ENCODE measurements around the gene PACS2. TPM values are rescaled to one million over a fixed set of nuclear protein-coding genes. Genes with fewer than 3 reads are reported as not detected.

PACS2 gene
- total RNA-seq, 2 donors from 2014 or later = 61.3 to 69.4 TPM

DNA sequence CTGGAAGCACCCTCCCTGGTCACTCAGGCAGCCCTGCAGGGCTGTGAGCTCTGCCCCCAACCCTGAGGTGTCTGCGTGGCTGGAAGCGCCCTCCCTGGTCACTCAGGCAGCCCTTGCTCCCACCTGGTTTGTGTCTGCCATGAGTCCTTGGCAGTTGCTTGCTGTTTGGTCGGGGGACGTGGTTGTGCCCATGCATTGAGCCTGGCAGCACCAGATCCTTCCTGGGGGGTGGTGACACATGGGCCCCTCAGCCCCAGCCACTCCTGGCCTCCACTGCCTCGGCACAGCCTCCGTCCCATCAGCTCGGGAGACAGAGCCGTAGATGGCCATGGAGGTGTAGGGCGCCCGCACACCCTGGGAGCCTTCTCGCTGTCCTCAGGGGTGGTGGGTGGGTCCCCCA, 124.6 kb downstream of the PACS2 start:
- intact Hi-C loops (cut with DNase I) = no loop called here
- DNase-seq (ENCODE audit: low spot score) = no peak

- intact Hi-C loops (cut with DNase I) = loop anchor here in 1 of 2 donors (10.0 kb wide), 1 partner anchor 85 kb away; the partner anchor contains the start of gene TMEM121
Measured at GRCh38 chr14:105439710-105440553, 125.4 kb downstream of the PACS2 start.

DNA sequence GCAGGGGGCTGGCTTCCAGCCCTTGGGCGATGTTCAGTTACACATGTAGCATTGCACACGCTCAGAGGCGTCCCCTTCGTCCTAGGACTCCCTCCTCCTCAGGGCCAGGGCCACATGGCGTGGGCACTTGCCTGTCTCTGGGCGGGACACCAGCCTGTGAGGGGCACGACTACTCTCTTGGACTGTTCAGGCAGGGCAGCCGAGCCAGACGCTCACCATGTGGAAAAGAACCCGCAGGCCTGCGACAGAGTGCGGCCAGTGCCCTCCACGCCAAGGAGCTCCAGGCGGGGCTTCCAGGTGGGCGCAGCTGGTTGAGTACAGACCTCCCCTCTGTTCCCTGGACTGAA, 126.0 kb downstream of the PACS2 start:
- no peak for DNase-seq (ENCODE audit: low spot score)

More at GRCh38 chr14:105439710-105440553, 125.4 kb downstream of the PACS2 start:
- no peak for DNase-seq (ENCODE audit: low spot score)

DNA sequence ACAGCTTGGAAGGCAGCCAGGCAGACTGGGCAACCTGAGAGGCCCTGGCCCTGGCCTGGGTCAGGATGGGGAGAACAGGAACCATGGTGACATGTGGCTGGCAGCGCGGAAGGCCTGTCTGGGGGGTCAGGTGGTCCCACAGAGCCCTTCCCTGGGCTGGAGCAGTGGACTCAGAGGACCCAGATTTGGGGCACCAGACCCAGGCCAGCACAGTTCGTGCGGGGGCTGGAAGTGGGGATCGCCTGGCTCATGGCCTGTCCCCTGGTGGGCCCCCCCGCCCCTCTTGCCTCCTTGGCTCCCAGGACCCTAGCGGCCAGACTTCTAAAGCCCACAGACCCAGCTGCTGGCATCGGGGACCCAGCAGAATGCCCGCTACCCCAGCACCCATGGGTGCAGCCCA, 126.4 kb downstream of the PACS2 start:
- intact Hi-C loops (cut with DNase I) = loop anchor here in 1 of 2 donors (10.0 kb wide), 1 partner anchor 84 kb away; the partner anchor contains the start of gene TMEM121
- no peak for DNase-seq (ENCODE audit: low spot score)

More for the DNA sequence above, 126.0 kb downstream of the PACS2 start:
- intact Hi-C loops (cut with DNase I) = loop anchor here in 1 of 2 donors (10.0 kb wide), 1 partner anchor 84 kb away; the partner anchor contains the start of gene TMEM121

DNA sequence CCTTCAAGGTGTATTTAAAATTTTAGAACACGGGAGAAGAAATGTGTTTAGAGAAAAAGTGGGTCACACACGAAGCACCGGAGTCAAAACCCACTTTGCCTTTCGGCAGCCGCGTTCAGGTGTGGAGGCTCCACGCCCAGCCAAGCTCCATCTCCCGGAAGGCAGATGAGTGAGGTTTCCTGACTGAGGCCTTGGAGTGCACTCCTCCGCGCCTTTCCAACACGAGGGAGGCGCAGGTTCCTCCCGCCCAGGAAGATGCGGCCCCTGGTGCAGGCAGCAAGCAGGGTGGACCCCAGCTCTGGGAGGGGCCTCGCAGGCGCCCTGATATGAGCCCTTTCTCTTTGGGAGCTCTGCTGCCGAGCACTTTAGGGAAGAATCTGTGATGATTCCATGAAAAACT, 127.6 kb downstream of the PACS2 start:
- intact Hi-C loops (cut with DNase I) = loop anchor here in 1 of 2 donors (10.0 kb wide), 1 partner anchor 83 kb away; the partner anchor contains the start of gene TMEM121
- no peak for DNase-seq (ENCODE audit: low spot score)

DNA sequence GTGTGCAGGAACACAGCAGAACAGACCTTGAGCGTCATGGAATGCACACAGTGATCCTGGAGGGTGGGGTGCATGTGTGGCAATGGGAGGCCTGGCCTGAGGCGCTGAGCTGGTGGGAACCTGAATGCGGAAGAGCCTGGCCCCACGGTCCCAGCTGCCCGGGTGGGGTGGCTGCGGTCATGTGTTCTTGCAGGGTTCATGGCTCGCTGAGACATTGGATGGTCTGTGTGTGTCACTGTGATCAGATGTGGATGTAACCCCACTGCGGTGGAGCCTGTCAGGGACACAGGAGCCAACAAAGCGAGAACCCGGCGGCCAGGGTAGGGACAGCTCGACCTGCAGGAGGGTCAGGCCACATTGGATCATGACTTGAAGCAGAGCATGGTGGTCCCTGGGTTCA, 128.3 kb downstream of the PACS2 start:
- DNase-seq (ENCODE audit: low spot score) = no peak
- intact Hi-C loops (cut with DNase I) = loop anchor here in 1 of 2 donors (10.0 kb wide), 1 partner anchor 82 kb away; the partner anchor contains the start of gene TMEM121

DNA sequence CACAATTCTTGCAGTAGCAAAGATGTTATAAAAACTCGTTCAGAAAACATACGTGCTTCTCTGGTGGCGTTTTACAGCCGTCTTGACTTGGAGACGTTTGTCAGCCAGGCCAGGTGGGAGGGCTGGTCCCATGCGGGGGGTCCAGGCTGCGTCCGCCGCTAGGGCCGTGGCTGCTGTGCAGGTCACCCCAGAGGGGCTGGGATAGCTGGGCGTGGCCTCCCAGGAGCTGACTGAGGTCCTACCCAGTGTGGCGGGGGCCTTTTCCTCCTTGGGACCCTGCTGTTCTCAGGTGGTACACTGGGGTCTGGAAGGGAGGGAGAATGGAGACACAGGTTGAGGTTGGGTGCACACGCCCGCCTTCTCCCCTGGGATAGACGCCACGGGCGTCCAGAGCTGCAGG, 130.3 kb downstream of the PACS2 start:
- no peak for DNase-seq (ENCODE audit: low spot score)
- intact Hi-C loops (cut with DNase I) = loop anchor here in 1 of 2 donors (5.0 to 10.0 kb wide), 2 partner anchors 42 to 80 kb away; partner anchors contain the start of genes CRIP1 and TMEM121

GRCh38 chr14:105445290-105445689, 130.7 kb downstream of the PACS2 start:
- no peak for DNase-seq (ENCODE audit: low spot score)
- intact Hi-C loops (cut with DNase I) = loop anchor here in 1 of 2 donors (5.0 to 10.0 kb wide), 2 partner anchors 42 to 80 kb away; partner anchors contain the start of genes CRIP1 and TMEM121

GRCh38 chr14:105445901-105446845, 131.6 kb downstream of the PACS2 start:
- intact Hi-C loops (cut with DNase I) = loop anchor here in 1 of 2 donors (5.0 to 10.0 kb wide), 2 partner anchors 41 to 79 kb away; partner anchors contain the start of genes CRIP1 and TMEM121
- no peak for DNase-seq (ENCODE audit: low spot score)

DNA sequence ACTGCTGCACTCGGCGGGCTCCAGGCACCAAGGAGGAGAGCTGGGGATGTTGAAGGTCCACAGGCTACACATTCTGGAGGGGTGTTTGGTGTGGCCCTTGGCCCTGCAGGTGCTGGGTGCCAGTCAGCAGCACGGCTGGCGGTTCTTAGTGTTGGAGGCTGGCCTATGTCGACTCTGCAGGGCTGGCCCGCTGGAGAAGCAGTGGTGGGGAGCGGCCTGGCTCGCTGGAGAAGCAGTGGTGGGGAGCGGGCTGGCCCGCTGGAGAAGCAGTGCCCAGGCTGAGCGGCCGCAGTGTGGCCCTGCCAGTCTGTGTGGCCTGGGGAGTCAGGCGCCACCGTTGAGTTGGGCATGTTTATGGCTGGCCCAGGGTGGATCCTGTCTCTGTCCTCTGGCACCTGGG, 132.4 kb downstream of the PACS2 start:
- intact Hi-C loops (cut with DNase I) = loop anchor here in 1 of 2 donors (5.0 to 10.0 kb wide), 2 partner anchors 40 to 78 kb away; partner anchors contain the start of genes CRIP1 and TMEM121
- DNase-seq (ENCODE audit: low spot score) = no peak

Other genes with a start within 250 kb of the PACS2 start
- 1 to 10 TPM; 1.8 to 3.1 TPM for gene GPR132, start 249.3 kb upstream of the PACS2 start, total RNA-seq
- 10 to 100 TPM; 13.0 to 17.3 TPM for gene JAG2, start 146.0 kb upstream of the PACS2 start, total RNA-seq
- 10 to 100 TPM; 12.7 to 15.9 TPM for gene NUDT14, start 133.4 kb upstream of the PACS2 start, total RNA-seq
- 10 to 100 TPM; 38.4 to 42.4 TPM for gene BTBD6, start 66.2 kb upstream of the PACS2 start, total RNA-seq
- gene BRF1, start 13.7 kb upstream of the PACS2 start, total RNA-seq = 10 to 100 TPM; 18.8 to 19.4 TPM
- gene TEX22, start 83.8 kb downstream of the PACS2 start, total RNA-seq = under 1 TPM; 0.23 to 0.71 TPM
- gene MTA1, start 105.1 kb downstream of the PACS2 start, total RNA-seq = 10 to 100 TPM; 60.7 to 62.0 TPM
- gene CRIP2, start 160.1 kb downstream of the PACS2 start, total RNA-seq = 100 to 1,000 TPM; 187 to 199 TPM
- 100 to 1,000 TPM; 122 to 285 TPM for gene CRIP1, start 172.1 kb downstream of the PACS2 start, total RNA-seq
- 10 to 100 TPM in 1 of 2 donors, 1 to 10 TPM in 1; 7.9 to 15.4 TPM for gene TEDC1, start 176.5 kb downstream of the PACS2 start, total RNA-seq
- gene TMEM121, start 211.8 kb downstream of the PACS2 start, total RNA-seq = 1 to 10 TPM; 1.9 to 2.2 TPM